ENCODE measurements around the gene PLPP1.

The PLPP1 gene

DNA sequence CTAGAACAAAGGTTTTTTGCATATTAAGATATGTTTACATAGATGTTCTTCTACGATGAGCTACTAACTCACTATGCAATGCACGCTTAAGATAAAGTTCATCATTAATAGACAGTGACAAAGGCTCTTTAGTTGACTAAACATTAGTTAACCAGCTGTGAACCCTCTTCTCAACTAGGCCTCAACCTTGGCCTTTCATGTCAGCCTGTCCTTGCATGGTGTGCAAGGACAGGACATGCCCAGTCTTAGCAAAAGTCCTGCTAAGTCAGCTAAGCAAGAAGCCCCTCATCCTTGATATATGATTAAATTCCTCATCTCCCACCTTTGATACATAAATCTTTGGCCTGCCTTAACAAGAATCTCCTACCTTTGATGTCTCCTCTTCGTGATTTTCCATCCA lies 50.9 kb downstream of the PLPP1 start:
- H3K27me3 Mint-ChIP-seq = no peaks in the 10 kb centered on the region
- DNase-seq (ENCODE audit: low spot score in 2 of 2) = no peak
- no peak overlapping the region for H3K27ac Mint-ChIP-seq (ENCODE audit: low read depth)
- no peak for ATAC-seq (replicated peaks; ENCODE audit: extremely low read depth, poor library complexity, severe bottlenecking)
- H3K4me1 Mint-ChIP-seq = no peaks in the 10 kb centered on the region
- no peak overlapping the region for H3K4me3 Mint-ChIP-seq
- no peaks in the 10 kb centered on the region for H3K36me3 Mint-ChIP-seq (ENCODE audit: insufficient read depth)
- H3K9me3 Mint-ChIP-seq = no peaks in the 10 kb centered on the region

DNA sequence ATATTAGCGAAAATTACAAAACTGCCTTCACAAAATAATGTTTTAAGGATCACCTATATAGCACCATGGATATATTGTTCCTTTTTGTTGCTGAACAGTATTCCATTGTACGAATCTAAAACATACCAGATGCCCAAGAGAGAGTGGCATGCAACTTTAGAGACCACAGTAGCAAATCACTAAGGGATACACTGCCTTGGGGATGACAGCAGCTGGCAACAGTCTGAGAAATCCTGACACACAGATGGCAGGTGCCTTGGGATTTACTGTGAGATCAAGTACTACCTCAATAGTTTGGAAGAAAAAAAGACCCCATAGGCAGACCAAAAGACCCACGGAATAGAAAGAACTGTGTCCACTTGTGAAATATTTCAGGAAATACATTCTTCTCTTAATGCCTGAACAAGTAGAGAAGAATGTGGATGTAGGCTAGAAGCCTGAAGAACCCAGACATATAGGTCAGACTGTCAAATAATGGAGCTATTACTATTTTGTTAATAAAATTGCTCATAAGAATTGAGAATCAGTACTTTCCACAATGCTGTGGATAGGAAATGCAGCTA lies 53.4 kb downstream of the PLPP1 start:
- Mint-ChIP-seq H3K36me3 (ENCODE audit: insufficient read depth) (no peaks in the 10 kb centered on the region), H3K4me1 (no peaks in the 10 kb centered on the region), H3K27ac (ENCODE audit: low read depth) (peak overlapping the region; percentile 52), H3K27me3 (no peaks in the 10 kb centered on the region), H3K4me3 (no peak overlapping the region), H3K9me3 (no peaks in the 10 kb centered on the region)
- no peak for ATAC-seq (replicated peaks; ENCODE audit: extremely low read depth, poor library complexity, severe bottlenecking)
- DNase-seq (ENCODE audit: low spot score in 2 of 2) = no peak

DNA sequence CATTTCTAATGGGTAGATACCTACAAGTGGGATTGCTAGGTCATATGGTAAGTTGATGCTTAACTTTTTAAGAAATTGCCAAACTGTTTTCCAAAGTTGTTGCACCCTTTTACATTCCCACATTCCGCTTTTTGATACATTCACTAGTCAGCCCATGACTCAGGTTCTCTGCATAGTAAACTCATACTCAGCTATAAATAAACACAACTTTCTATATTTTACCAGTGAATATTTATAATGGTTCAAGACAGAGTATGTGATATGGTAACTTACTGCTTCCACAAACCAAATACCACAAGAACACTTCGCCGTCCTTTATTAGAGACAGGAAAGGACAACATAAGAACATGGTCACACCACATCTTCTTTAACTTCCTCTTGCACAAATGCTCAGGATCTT lies 54.0 kb downstream of the PLPP1 start:
- H3K27ac Mint-ChIP-seq (ENCODE audit: low read depth) = peak overlapping the region; percentile 52
- no peak for DNase-seq (ENCODE audit: low spot score in 2 of 2)
- no peaks in the 10 kb centered on the region for H3K9me3 Mint-ChIP-seq
- ATAC-seq (replicated peaks; ENCODE audit: extremely low read depth, poor library complexity, severe bottlenecking) = no peak
- H3K27me3 Mint-ChIP-seq = no peaks in the 10 kb centered on the region
- H3K4me1 Mint-ChIP-seq = no peaks in the 10 kb centered on the region
- H3K36me3 Mint-ChIP-seq (ENCODE audit: insufficient read depth) = no peaks in the 10 kb centered on the region
- no peak overlapping the region for H3K4me3 Mint-ChIP-seq

DNA sequence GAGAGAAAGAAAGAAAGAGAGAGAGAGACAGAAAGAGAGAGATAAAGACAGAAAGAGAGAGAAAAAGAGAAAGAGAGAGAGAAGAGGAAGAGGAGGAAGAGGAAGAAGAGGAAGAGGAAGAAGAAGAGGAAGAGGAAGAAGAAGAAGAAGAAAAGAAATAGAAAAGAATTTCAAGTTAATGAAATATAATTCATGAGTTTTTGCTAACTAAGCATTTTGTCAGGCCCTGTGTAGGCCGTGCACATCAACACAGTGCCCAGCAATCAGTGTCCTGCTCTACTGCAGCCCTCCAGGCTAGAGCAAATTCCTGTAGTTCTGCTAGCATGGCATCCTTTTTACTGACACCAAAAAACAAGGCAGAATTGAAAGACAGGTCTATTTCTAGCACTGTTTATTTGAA lies 62.1 kb downstream of the PLPP1 start:
- H3K36me3 Mint-ChIP-seq (ENCODE audit: insufficient read depth) = no peaks in the 10 kb centered on the region
- H3K9me3 Mint-ChIP-seq = no peaks in the 10 kb centered on the region
- ATAC-seq (replicated peaks; ENCODE audit: extremely low read depth, poor library complexity, severe bottlenecking) = no peak
- H3K27ac Mint-ChIP-seq (ENCODE audit: low read depth) = no peak overlapping the region
- H3K4me1 Mint-ChIP-seq = no peaks in the 10 kb centered on the region
- no peaks in the 10 kb centered on the region for H3K27me3 Mint-ChIP-seq
- DNase-seq (ENCODE audit: low spot score in 2 of 2) = no peak
- H3K4me3 Mint-ChIP-seq = no peak overlapping the region

DNA sequence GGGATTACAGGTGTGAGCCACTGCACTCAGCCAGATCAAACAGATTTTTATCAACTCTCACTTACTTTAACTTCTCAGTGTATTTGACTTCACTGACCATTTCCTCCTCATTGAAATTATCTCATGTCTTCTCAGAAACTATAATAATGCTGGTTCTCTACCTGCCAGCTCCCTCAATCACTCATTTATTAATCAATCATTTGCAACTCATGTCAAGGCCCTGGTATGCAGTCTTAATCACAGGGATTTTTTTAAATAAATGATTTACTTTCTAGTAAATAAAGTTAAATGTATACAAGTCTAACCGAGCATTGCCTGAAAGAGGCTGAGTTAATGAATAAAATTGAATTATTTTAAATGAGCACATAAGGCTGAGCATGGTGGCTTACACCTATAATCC lies 63.3 kb downstream of the PLPP1 start:
- H3K4me3 Mint-ChIP-seq = no peak overlapping the region
- no peaks in the 10 kb centered on the region for H3K4me1 Mint-ChIP-seq
- no peak overlapping the region for H3K27ac Mint-ChIP-seq (ENCODE audit: low read depth)
- H3K27me3 Mint-ChIP-seq = no peaks in the 10 kb centered on the region
- no peaks in the 10 kb centered on the region for H3K9me3 Mint-ChIP-seq
- no peak for DNase-seq (ENCODE audit: low spot score in 2 of 2)
- no peak for ATAC-seq (replicated peaks; ENCODE audit: extremely low read depth, poor library complexity, severe bottlenecking)
- no peaks in the 10 kb centered on the region for H3K36me3 Mint-ChIP-seq (ENCODE audit: insufficient read depth)

DNA sequence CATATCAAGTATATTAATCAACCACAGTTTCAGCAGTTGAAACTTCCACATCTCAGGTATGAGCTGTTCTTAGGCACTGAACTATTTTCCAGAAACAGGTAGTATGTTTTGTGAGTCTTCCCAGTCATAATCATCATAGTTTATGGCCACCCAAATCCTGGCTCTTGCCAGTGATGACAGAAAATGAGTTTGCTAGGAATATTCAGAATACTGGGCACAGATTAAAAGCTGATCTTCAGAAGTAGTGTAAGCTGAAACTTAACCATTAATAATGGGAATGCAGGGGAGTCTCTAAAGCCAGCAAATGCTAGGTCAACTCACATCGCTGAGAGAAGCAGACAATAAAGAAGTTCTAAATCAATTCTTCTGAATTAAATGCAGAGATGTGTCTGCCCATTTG lies 64.5 kb downstream of the PLPP1 start:
- H3K27ac Mint-ChIP-seq (ENCODE audit: low read depth) = no peak overlapping the region
- DNase-seq (ENCODE audit: low spot score in 2 of 2) (no peak), ATAC-seq (replicated peaks; ENCODE audit: extremely low read depth, poor library complexity, severe bottlenecking) (no peak)
- no peaks in the 10 kb centered on the region for H3K36me3 Mint-ChIP-seq (ENCODE audit: insufficient read depth)
- no peaks in the 10 kb centered on the region for H3K9me3 Mint-ChIP-seq
- no peak overlapping the region for H3K4me3 Mint-ChIP-seq
- H3K4me1 Mint-ChIP-seq = no peaks in the 10 kb centered on the region
- no peaks in the 10 kb centered on the region for H3K27me3 Mint-ChIP-seq

DNA sequence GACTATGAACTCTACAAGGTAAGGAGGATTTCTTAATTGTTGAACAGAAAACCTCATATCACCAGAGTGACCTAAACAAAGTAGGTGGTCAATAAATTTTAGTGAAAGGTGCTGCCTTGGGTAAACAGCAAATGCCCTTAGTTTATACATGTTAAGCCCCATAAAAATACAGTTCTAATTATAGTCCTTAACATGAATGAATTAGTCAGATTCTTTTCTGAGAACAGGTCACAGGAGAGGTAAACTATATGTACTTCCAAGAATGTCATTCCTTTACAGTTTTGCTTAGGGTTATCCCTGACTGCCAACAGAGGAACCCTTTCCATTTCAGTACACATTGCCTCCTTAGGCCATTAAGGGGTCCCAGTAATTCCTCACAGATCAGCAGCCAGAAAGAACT lies 64.9 kb downstream of the PLPP1 start:
- Mint-ChIP-seq H3K36me3 (ENCODE audit: insufficient read depth) (no peaks in the 10 kb centered on the region), H3K4me3 (no peak overlapping the region), H3K4me1 (no peaks in the 10 kb centered on the region), H3K27me3 (no peaks in the 10 kb centered on the region), H3K9me3 (no peaks in the 10 kb centered on the region), H3K27ac (ENCODE audit: low read depth) (no peak overlapping the region)
- ATAC-seq (replicated peaks; ENCODE audit: extremely low read depth, poor library complexity, severe bottlenecking) (no peak), DNase-seq (ENCODE audit: low spot score in 2 of 2) (no peak)

DNA sequence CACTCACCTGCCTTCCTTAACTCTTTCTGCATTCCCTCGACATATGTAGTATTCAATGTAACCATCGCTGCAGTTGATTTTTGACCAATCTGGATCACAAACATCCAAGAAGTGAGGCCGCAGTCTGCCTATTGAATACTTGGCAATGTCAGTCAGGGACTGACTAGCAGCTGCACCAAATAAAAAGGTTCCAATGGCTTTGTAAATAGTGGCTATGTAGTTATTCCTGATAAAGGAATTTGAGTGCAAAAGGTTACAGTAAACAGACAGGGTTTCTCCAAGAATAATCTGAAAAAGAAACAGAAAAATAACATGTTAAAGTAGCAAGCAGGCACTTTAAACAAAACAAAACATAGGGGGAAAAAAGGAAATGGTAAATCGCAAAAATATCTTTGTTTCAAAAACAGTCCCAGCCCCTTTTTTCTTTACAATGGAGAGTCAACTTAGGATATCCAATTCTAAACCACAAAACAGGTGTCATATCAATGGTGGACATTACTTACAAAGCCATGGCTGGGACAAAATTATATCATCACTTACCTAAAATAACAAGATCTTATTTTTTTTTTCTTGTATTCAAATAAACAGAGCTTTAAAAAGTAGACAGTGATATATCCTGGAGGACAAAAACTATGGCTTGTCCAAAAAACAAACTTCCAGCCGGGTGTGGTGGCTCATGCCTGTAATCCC lies 66.8 kb downstream of the PLPP1 start:
- Mint-ChIP-seq H3K4me1 (no peaks in the 10 kb centered on the region), H3K36me3 (ENCODE audit: insufficient read depth) (peaks cover 2% of the 10 kb centered on the region), H3K9me3 (no peaks in the 10 kb centered on the region), H3K27me3 (no peaks in the 10 kb centered on the region), H3K27ac (ENCODE audit: low read depth) (no peak overlapping the region), H3K4me3 (no peak overlapping the region)
- DNase-seq (ENCODE audit: low spot score in 2 of 2) = no peak
- no peak for ATAC-seq (replicated peaks; ENCODE audit: extremely low read depth, poor library complexity, severe bottlenecking)

DNA sequence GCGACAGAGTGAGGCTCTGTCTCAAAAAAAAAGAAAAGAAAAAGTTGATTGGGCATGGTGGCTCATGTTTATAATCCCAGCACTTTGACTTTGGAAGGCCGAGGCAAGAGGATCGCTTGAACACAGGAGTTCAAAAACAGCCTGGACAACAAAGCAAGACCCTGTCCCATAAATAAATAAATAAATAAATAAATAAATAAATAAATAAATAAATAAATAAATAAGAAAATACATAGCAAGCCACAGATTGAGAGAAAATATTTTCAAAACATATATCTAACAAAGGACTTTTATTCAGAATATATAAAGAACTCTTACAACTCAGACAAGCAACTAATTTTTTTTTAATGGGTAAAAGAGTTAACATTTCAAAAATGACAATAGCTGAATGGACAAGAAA lies 71.2 kb downstream of the PLPP1 start:
- ATAC-seq (replicated peaks; ENCODE audit: extremely low read depth, poor library complexity, severe bottlenecking) (no peak), DNase-seq (ENCODE audit: low spot score in 2 of 2) (no peak)
- no peaks in the 10 kb centered on the region for H3K9me3 Mint-ChIP-seq
- H3K36me3 Mint-ChIP-seq (ENCODE audit: insufficient read depth) = peaks cover 5% of the 10 kb centered on the region
- no peak overlapping the region for H3K4me3 Mint-ChIP-seq
- no peak overlapping the region for H3K27ac Mint-ChIP-seq (ENCODE audit: low read depth)
- H3K27me3 Mint-ChIP-seq = no peaks in the 10 kb centered on the region
- H3K4me1 Mint-ChIP-seq = no peaks in the 10 kb centered on the region

DNA sequence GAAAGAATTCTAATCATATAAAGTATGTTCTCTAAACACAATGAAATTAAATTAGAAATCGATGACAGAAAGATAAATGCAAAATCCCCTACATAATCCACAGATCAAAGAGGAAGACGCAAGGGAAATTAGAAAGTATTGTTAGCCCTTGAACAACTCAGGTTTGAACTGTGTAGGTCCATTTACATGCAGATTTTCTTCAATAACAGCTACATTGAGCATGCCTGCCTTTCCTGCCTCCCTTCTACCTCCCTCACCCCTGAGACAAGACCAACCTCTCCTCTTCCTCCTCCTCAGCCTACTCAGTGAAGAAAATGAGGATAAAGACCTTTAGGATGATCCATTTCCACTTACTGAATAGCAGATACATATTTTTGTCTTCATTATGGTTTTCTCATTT lies 75.2 kb downstream of the PLPP1 start:
- no peak for ATAC-seq (replicated peaks; ENCODE audit: extremely low read depth, poor library complexity, severe bottlenecking)
- DNase-seq (ENCODE audit: low spot score in 2 of 2) = no peak
- no peak overlapping the region for H3K4me3 Mint-ChIP-seq
- H3K27me3 Mint-ChIP-seq = no peaks in the 10 kb centered on the region
- H3K4me1 Mint-ChIP-seq = no peaks in the 10 kb centered on the region
- H3K36me3 Mint-ChIP-seq (ENCODE audit: insufficient read depth) = peaks cover 5% of the 10 kb centered on the region
- H3K27ac Mint-ChIP-seq (ENCODE audit: low read depth) = no peak overlapping the region
- no peaks in the 10 kb centered on the region for H3K9me3 Mint-ChIP-seq

DNA sequence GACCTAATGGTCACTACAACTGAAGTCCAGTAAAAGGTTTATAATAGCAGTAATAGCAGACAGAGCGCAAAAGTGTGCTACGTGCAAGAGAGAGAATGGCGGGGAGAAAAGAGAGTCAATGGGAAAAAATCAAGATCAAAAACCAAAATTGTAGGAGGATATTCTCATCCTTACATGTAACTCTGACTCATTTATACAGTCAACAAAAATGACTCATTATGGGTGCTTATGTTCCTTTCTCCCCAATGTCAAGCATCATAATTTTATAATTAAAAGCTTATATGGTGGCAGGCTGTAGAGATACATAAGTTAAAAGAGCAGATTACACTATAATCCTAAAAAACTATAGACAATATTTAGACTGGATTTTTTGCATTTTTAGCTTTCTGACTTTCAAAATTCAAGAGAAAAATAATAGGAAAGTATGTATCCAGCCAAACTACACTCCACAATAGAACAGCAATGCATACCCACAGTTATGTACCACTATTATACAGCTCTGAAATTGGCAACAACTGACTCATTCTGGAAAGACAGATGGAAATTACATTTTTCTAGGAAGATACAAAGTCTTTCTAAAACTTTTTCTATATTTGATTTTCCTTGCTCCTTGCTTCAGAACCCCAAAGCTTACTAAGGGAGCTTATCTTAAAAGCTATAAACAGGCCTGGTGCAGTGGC lies 78.4 kb downstream of the PLPP1 start:
- no peak overlapping the region for H3K27ac Mint-ChIP-seq (ENCODE audit: low read depth)
- H3K9me3 Mint-ChIP-seq = no peaks in the 10 kb centered on the region
- no peak for ATAC-seq (replicated peaks; ENCODE audit: extremely low read depth, poor library complexity, severe bottlenecking)

DNA sequence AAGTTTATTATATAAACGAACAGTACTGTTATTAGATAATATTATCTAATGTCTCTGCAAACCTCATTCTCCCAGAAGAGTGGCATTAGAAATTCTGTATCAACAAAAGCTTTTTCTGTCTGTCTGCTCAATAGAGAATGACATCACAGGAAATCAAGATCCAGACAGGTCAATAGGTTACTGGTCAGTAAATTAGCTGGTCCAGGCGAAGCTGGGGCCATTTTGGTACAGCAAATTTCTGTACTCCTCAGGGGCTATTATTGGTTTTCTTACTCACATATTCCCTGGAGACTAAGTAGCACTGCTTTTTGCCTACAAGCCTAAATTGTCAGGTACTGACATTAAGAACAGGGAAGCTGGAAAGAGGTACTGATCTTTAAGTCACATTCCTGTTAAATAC lies 80.5 kb downstream of the PLPP1 start:
- Mint-ChIP-seq H3K9me3 (no peaks in the 10 kb centered on the region), H3K27me3 (no peaks in the 10 kb centered on the region), H3K36me3 (ENCODE audit: insufficient read depth) (peaks cover 2% of the 10 kb centered on the region), H3K27ac (ENCODE audit: low read depth) (no peak overlapping the region), H3K4me3 (no peak overlapping the region), H3K4me1 (no peaks in the 10 kb centered on the region)
- no peak for DNase-seq (ENCODE audit: low spot score in 2 of 2)
- no peak for ATAC-seq (replicated peaks; ENCODE audit: extremely low read depth, poor library complexity, severe bottlenecking)

More for the DNA sequence above, 78.4 kb downstream of the PLPP1 start:
- H3K4me3 Mint-ChIP-seq = no peak overlapping the region
- DNase-seq (ENCODE audit: low spot score in 2 of 2) = no peak
- H3K36me3 Mint-ChIP-seq (ENCODE audit: insufficient read depth) = peaks cover 2% of the 10 kb centered on the region
- H3K4me1 Mint-ChIP-seq = no peaks in the 10 kb centered on the region
- no peaks in the 10 kb centered on the region for H3K27me3 Mint-ChIP-seq

DNA sequence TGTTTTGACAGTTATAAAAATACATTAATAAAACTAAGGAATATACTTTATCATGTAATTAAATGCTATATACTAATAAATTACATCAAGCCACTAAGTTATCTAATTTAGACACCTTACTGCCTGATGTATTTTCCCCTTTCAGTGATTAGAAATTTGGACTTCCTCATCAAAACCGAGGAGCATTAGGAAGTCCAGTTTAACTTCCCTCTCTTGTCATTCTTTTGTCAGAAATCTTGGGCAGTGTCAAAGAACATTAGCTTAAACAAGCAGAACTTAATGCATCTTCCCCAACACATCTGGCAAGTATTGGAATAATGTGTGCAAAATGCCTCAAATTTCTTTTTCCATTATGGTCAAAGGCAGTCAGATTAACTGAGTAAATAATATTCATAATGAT lies 81.6 kb downstream of the PLPP1 start:
- Mint-ChIP-seq H3K27me3 (no peaks in the 10 kb centered on the region), H3K36me3 (ENCODE audit: insufficient read depth) (peaks cover 2% of the 10 kb centered on the region), H3K4me3 (no peak overlapping the region), H3K4me1 (no peaks in the 10 kb centered on the region), H3K9me3 (no peaks in the 10 kb centered on the region), H3K27ac (ENCODE audit: low read depth) (no peak overlapping the region)
- DNase-seq (ENCODE audit: low spot score in 2 of 2) (no peak), ATAC-seq (replicated peaks; ENCODE audit: extremely low read depth, poor library complexity, severe bottlenecking) (no peak)
